ENCODE measurements around the gene PLA2G7. TPM values are rescaled to one million over a fixed set of nuclear protein-coding genes. Genes with fewer than 3 reads are reported as not detected.

Gene PLA2G7
- 0.36 TPM in 1 of 2 replicates, not detected in the other for total RNA-seq

GRCh38 chr6:46734867-46735719 is at the start of gene PLA2G7:
Gene PLA2G7, minus strand, starts transcription at chr6:46735375. Its CDS starts 12,484 bp downstream, at chr6:46722891.
- no peaks in the 10 kb centered on the region for H3K9me3 ChIP-seq (ENCODE audit: low read depth, low read length)
- peak within 1 kb of the TSS; percentile 69 for H3K4me2 ChIP-seq (ENCODE audit: insufficient read depth, low read length)
- H3K27ac ChIP-seq (ENCODE audit: low read depth, low read length): no peak within 1 kb of the TSS
- H3K4me1 ChIP-seq (ENCODE audit: insufficient read depth, low read length): no peaks in the 10 kb centered on the region
- H3K36me3 ChIP-seq (ENCODE audit: insufficient read depth, low read length): no peaks in the 10 kb centered on the region
- H3K79me2 ChIP-seq (ENCODE audit: insufficient read depth, low read length): no peaks in the 10 kb centered on the region
- peak within 1 kb of the TSS; percentile 43 for H3K4me3 ChIP-seq (ENCODE audit: insufficient read depth, low read length)
- H3K27me3 ChIP-seq (ENCODE audit: insufficient read depth, low read length): peaks cover 38% of the 10 kb centered on the region
- no peak for TF ChIP-seq CTCF (IDR thresholded peaks at IDR 0.05; ENCODE audit: extremely low read depth, low read depth, low read length)
- no peak within 1 kb of the TSS for H2AFZ ChIP-seq (ENCODE audit: low read length)
- DNase-seq (ENCODE audit: insufficient read length, low spot score, missing footprints): peak; percentile 79
- no peaks in the 10 kb centered on the region for H4K20me1 ChIP-seq (ENCODE audit: insufficient read depth, low read length)

- Histone ChIP-seq H3K4me1 (ENCODE audit: insufficient read depth, low read length) (no peaks in the 10 kb centered on the region), H4K20me1 (ENCODE audit: insufficient read depth, low read length) (no peaks in the 10 kb centered on the region), H3K36me3 (ENCODE audit: insufficient read depth, low read length) (no peaks in the 10 kb centered on the region), H2AFZ (ENCODE audit: low read length) (no peak overlapping the region), H3K9me3 (ENCODE audit: low read depth, low read length) (no peaks in the 10 kb centered on the region), H3K4me2 (ENCODE audit: insufficient read depth, low read length) (no peak overlapping the region), H3K27me3 (ENCODE audit: insufficient read depth, low read length) (no peaks in the 10 kb centered on the region), H3K4me3 (ENCODE audit: insufficient read depth, low read length) (no peak overlapping the region), H3K27ac (ENCODE audit: low read depth, low read length) (no peak overlapping the region), H3K79me2 (ENCODE audit: insufficient read depth, low read length) (no peaks in the 10 kb centered on the region)
- TF ChIP-seq CTCF (IDR thresholded peaks at IDR 0.05; ENCODE audit: extremely low read depth, low read depth, low read length): no peak
- DNase-seq (ENCODE audit: insufficient read length, low spot score, missing footprints): no peak
Observed at GRCh38 chr6:46784535-46784934, 49.4 kb upstream of the PLA2G7 start.

- Histone ChIP-seq H2AFZ (ENCODE audit: low read length) (no peak overlapping the region), H3K4me2 (ENCODE audit: insufficient read depth, low read length) (no peak overlapping the region), H3K27ac (ENCODE audit: low read depth, low read length) (no peak overlapping the region), H3K9me3 (ENCODE audit: low read depth, low read length) (no peaks in the 10 kb centered on the region), H4K20me1 (ENCODE audit: insufficient read depth, low read length) (no peaks in the 10 kb centered on the region), H3K79me2 (ENCODE audit: insufficient read depth, low read length) (no peaks in the 10 kb centered on the region), H3K4me3 (ENCODE audit: insufficient read depth, low read length) (no peak overlapping the region), H3K4me1 (ENCODE audit: insufficient read depth, low read length) (no peaks in the 10 kb centered on the region), H3K36me3 (ENCODE audit: insufficient read depth, low read length) (no peaks in the 10 kb centered on the region), H3K27me3 (ENCODE audit: insufficient read depth, low read length) (no peaks in the 10 kb centered on the region)
- TF ChIP-seq CTCF (IDR thresholded peaks at IDR 0.05; ENCODE audit: extremely low read depth, low read depth, low read length): peak; percentile 71
- peak; percentile 52 for DNase-seq (ENCODE audit: insufficient read length, low spot score, missing footprints)
Observed at GRCh38 chr6:46781478-46782378, 46.6 kb upstream of the PLA2G7 start.

Data from osteoblast (primary cell).